Activated CD4-positive, alpha-beta memory T cell treated with anti-CD3 and anti-CD28 coated beads, Interleukin-2, amount 10 ng/mL, durations not matched to agents 7 days and 5 days (primary cell): Measurements from ENCODE around the gene COL9A3. TPM values are rescaled to one million over a fixed set of nuclear protein-coding genes. Genes with fewer than 3 reads are reported as not detected.

Source experiments
- CTCF ChIA-PET: fragments of 350-600 bp; sonication (Branson Sonifier 250); formaldehyde crosslinking; loops from one replicate; lab custom pipeline; 2021; ENCODE audit warnings: antibody characterized with exemption, inconsistent platforms; lab: Charles Lee
- POLR2A ChIA-PET: fragments of 350-600 bp; sonication (Branson Sonifier 250); formaldehyde crosslinking; loops from one replicate; lab custom pipeline; 2021; ENCODE audit warnings: antibody characterized with exemption; lab: Charles Lee
- DNase-seq: peaks from one replicate; pipeline ENCODE4 v3.0.0-alpha.2; 2020
- H3K27ac Mint-ChIP-seq: one replicate; pipeline ENCODE4 v1.8.0; 2021; ENCODE audit warnings: mild to moderate bottlenecking, mixed read lengths
- H3K27me3 Mint-ChIP-seq: one replicate; pipeline ENCODE4 v1.8.0; 2021; ENCODE audit warnings: mixed read lengths
- H3K36me3 Mint-ChIP-seq: one replicate; pipeline ENCODE4 v1.8.0; 2021; ENCODE audit warnings: low read depth, mixed read lengths
- H3K4me1 Mint-ChIP-seq: one replicate; pipeline ENCODE4 v1.8.0; 2021; ENCODE audit warnings: mixed read lengths
- H3K4me3 Mint-ChIP-seq: one replicate; pipeline ENCODE4 v1.8.0; 2021; ENCODE audit warnings: mild to moderate bottlenecking, mixed read lengths
- H3K9me3 Mint-ChIP-seq: one replicate; pipeline ENCODE4 v1.8.0; 2021; ENCODE audit warnings: mixed read lengths
- total RNA-seq, 2 experiments: library from RNA; stranded (reverse); gene quantifications; one replicate each; pipeline ENCODE4 v1.2.3, GENCODE V29; 2021

The COL9A3 gene
- total RNA-seq, 2 experiments from 2014 or later: not detected

DNA sequence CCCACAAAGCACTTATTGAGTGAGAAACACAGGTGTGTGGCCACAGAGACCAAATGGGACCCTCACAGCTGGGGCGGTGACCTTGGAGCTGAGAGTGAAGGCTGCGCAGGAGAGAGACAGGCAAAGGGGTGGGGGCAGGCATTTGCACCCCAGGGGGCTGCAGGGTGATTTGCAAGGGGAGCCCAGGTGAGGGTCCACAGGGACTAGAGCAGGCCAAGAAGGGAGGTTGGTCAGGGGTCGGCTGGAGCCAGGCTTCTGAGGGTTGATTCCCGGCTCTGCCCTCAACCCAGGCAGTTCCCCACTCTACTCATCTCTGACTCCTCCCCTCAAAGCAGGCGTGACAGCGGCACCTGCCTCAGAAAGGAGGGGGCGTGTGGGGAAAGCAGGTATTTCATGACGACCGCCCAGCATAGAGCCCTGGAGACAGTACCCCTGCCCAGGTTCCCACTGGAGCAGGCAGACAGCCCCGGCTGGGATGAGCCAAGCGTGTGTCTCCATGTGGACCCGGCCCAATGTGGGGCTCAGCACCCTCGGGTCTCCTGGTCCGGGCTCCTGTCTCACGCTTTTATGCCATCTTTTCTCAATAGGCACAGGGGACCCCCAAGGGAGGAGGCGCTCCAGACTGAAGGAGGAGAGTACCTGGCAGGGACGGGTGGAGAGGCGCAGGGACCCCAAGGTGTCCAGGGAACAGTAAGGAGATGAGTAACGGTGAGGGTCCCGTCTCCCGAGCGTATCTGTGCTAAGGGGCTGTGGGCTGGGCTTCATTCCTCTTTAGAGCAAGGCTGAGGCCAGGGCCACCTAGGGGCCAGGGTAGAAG lies 23.7 kb upstream of the COL9A3 start:
- ChIA-PET POLR2A (interaction anchor here (0.8 to 4.6 kb wide), 14 partner anchors 12 to 406 kb away, joined by 3 to 33 read pairs (median 6); partner anchors contain the start of genes OGFR, RPS21, SLCO4A1 and TCFL5), CTCF (interaction anchor here (0.8 to 4.6 kb wide), 15 partner anchors 10 to 383 kb away, joined by 3 to 24 read pairs (median 5); partner anchors contain the start of gene SLCO4A1)
- Mint-ChIP-seq H3K4me3 (peak overlapping the region; percentile 86), H3K9me3 (no peaks in the 10 kb centered on the region), H3K36me3 (peaks cover 4% of the 10 kb centered on the region), H3K27me3 (peaks cover 7% of the 10 kb centered on the region), H3K4me1 (peaks cover 35% of the 10 kb centered on the region), H3K27ac (peak overlapping the region; percentile 81)
- DNase-seq: no peak

DNA sequence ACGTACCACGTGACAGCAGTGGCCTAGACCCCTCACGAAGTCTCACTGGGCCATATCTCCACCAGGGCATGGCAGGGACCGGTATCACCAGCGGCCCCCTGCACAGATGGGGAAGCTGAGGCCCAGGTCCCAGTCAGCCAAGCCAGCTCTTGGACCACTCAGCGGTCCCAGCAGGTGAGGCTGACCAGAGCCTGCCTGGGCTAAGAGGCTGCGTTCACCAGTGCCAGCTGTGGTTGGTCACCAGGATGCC lies 23.2 kb upstream of the COL9A3 start:
- ChIA-PET POLR2A (interaction anchor here (0.8 to 4.6 kb wide), 19 partner anchors 7 to 294 kb away, joined by 3 to 33 read pairs (median 4); partner anchors contain the start of genes OGFR, SLCO4A1 and TCFL5), CTCF (interaction anchor here (0.8 to 4.6 kb wide), 14 partner anchors 10 to 177 kb away, joined by 3 to 24 read pairs (median 5); partner anchors contain the start of genes OGFR and SLCO4A1)
- Mint-ChIP-seq H3K27me3 (peaks cover 3% of the 10 kb centered on the region), H3K36me3 (peaks cover 10% of the 10 kb centered on the region), H3K27ac (peak overlapping the region; percentile 81), H3K4me3 (peak overlapping the region; percentile 86), H3K4me1 (peaks cover 39% of the 10 kb centered on the region), H3K9me3 (no peaks in the 10 kb centered on the region)
- DNase-seq: no peak

DNA sequence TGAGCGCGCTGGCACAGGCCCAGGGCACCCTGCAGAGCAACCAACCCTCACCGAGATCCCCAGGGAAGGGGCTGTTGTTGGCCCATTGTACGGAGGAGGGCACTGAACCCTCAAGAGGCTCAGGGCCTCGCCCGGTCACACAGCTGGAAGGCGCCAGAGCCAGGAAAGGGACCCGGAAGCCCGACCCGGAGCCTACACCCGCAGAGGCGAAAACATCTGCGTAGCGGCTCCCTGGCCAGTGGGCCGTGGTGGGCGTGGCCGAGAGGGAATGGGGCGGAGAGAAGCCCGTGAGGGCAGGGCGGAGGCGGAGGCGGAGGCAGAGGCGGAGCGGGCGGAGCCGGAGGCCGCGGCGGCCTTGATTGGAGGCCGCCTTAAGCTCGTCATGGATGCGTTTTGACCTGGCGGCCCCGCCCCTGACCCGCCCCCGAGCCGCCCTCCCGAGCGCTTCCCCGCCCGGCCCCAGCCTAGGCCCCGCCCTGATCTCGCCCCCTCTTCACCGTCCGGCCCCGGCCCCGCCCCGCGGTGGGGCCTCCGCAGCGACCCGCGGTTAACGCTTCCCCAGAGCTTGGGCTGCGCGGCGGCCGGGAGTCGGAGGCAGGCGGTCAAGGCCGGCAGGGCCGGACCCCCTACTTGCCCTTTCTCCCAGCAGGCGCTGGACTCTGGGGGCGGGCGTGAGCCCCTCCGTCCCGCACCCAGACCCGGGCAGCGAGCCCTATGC lies 22.7 kb upstream of the COL9A3 start:
- H3K9me3 Mint-ChIP-seq: no peaks in the 10 kb centered on the region
- peak overlapping the region; percentile 97 for H3K27ac Mint-ChIP-seq
- CTCF ChIA-PET: interaction anchor here (0.6 to 4.6 kb wide), 17 partner anchors 10 to 178 kb away, joined by 3 to 24 read pairs (median 4); partner anchors contain the start of genes OGFR and SLCO4A1
- POLR2A ChIA-PET: interaction anchor here (0.6 to 4.6 kb wide), 28 partner anchors 8 to 407 kb away, joined by 3 to 33 read pairs (median 4); partner anchors contain the start of genes OGFR, RPS21, SLCO4A1 and TCFL5
- H3K4me3 Mint-ChIP-seq: peak overlapping the region; percentile 86
- H3K36me3 Mint-ChIP-seq: peaks cover 14% of the 10 kb centered on the region
- peak; percentile 97 for DNase-seq
- peaks cover 3% of the 10 kb centered on the region for H3K27me3 Mint-ChIP-seq
- peaks cover 39% of the 10 kb centered on the region for H3K4me1 Mint-ChIP-seq

DNA sequence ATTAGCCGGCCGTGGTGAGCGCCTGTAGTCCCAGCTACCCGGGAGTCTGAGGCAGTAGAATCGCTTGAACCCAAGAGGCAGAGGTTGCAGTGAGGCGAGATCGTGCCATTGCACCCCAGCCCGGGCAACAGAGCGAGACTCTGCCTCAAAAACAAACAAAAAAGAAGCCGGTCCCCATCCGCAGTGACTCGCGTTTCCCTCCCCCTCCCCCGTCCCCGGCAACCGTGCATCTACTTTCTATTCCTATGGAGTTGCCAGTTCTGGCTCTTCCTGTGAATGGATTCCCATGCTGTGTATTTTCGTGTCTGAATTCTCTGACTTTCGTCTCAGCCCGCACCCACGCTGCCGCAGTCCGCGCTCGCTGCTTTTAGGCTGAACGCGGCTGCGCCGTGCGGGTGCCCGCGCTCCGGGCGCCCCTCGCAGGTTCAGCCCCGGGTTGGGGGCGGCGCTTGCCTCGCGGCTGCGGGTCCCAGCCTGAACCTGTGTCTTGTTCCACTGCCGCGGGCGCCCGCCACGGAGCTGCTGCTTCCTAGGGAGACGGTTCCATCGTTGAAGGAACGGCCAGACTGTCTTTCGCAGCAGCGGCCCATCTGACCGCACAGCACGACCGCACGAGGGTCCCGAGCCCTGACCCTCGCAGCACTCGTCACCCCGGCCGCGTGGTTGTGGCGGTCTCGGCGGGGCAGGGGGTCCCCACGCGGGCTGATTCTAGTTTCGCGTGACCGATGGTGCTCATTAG lies 21.7 kb upstream of the COL9A3 start:
- H3K36me3 Mint-ChIP-seq: peaks cover 25% of the 10 kb centered on the region
- no peaks in the 10 kb centered on the region for H3K9me3 Mint-ChIP-seq
- ChIA-PET CTCF (interaction anchor here (1.3 to 4.6 kb wide), 8 partner anchors 9 to 177 kb away, joined by 3 to 24 read pairs (median 5); partner anchors contain the start of genes OGFR and SLCO4A1), POLR2A (interaction anchor here (0.8 to 4.6 kb wide), 19 partner anchors 10 to 191 kb away, joined by 3 to 33 read pairs (median 4); partner anchors contain the start of genes OGFR and SLCO4A1)
- H3K27ac Mint-ChIP-seq: peak overlapping the region; percentile 97
- peak; percentile 73 for DNase-seq
- peaks cover 2% of the 10 kb centered on the region for H3K27me3 Mint-ChIP-seq
- H3K4me1 Mint-ChIP-seq: peaks cover 41% of the 10 kb centered on the region
- peak overlapping the region; percentile 86 for H3K4me3 Mint-ChIP-seq

DNA sequence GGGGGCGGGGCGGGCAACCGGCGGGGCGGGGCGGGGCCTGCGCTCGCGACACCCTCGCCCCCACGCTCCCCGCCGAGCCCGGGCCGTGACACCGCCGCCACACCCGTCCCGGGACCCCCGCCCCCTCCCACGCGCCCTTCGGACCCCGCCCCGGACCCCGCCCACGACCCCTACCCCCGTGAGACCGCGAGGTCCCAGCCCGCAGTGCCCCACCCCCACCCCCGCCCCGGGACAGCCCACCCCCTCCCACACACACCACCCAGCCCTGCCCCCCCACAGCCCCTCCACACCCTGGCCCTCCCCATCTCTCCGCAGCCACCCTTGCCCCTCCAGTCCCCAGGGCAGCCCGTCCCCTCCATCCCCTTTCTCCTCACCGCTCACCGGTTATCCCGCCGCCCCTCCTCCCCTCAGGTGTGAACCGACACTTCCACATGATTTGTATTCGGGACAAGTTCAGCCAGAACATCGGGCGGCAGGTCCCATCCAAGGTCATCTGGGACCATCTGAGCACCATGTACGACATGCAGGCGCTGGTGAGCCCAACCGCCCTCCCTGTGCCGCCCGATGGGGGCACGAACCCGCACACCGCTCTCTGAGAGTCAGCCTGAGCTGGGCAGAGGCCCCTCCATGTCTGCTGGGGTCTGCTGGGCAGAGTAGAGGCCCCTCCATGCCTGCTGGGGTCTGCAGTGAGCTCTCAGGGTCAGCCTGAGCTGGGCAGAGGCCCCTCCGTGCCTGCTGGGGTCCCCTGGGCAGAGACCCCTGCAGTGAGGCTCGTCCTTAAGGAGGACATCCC lies 20.0 kb upstream of the COL9A3 start:
- Mint-ChIP-seq H3K4me3 (peak overlapping the region; percentile 78), H3K9me3 (no peaks in the 10 kb centered on the region), H3K36me3 (peaks cover 32% of the 10 kb centered on the region), H3K27me3 (no peaks in the 10 kb centered on the region), H3K4me1 (peaks cover 35% of the 10 kb centered on the region), H3K27ac (peak overlapping the region; percentile 72)
- ChIA-PET CTCF (interaction anchor here (1.0 to 3.1 kb wide), 5 partner anchors 8 to 174 kb away, joined by 3 to 10 read pairs (median 3); partner anchors contain the start of gene OGFR), POLR2A (interaction anchor here (1.0 to 4.6 kb wide), 7 partner anchors 8 to 410 kb away, joined by 3 to 33 read pairs (median 5); partner anchors contain the start of genes OGFR, RPS21 and SLCO4A1)
- no peak for DNase-seq

- H3K4me3 Mint-ChIP-seq: peak overlapping the region; percentile 78
- H3K4me1 Mint-ChIP-seq: peaks cover 32% of the 10 kb centered on the region
- no peak for DNase-seq
- peaks cover 32% of the 10 kb centered on the region for H3K36me3 Mint-ChIP-seq
- ChIA-PET CTCF (no interaction called here), POLR2A (no interaction called here)
- no peaks in the 10 kb centered on the region for H3K9me3 Mint-ChIP-seq
- H3K27me3 Mint-ChIP-seq: no peaks in the 10 kb centered on the region
- H3K27ac Mint-ChIP-seq: peak overlapping the region; percentile 58
Observed at GRCh38 chr20:62797671-62798532, 18.9 kb upstream of the COL9A3 start.

DNA sequence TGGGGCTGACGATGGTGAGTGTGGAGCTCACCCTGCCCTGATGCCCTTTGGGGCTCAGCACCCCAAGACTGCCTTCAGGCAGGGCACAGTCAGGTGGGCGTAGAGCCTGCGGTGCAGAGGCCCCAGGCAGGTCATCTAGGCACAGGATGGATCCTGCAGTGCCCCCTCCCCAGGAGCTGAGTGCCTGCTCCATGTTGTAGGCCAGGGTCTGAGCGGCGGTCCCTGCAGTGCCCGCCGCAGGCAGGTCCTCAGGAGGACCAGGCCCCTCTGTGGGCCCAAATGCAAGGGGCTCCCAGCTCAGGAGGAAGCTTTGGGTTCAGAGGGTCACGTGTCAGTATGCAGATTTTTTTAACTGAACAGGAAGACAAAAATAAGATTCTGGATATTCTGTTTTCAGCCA lies 17.8 kb upstream of the COL9A3 start:
- DNase-seq: no peak
- H3K36me3 Mint-ChIP-seq: peaks cover 32% of the 10 kb centered on the region
- ChIA-PET CTCF (no interaction called here), POLR2A (no interaction called here)
- H3K4me3 Mint-ChIP-seq: no peak overlapping the region
- H3K27me3 Mint-ChIP-seq: no peaks in the 10 kb centered on the region
- H3K9me3 Mint-ChIP-seq: no peaks in the 10 kb centered on the region
- no peak overlapping the region for H3K27ac Mint-ChIP-seq
- peaks cover 28% of the 10 kb centered on the region for H3K4me1 Mint-ChIP-seq

- CTCF ChIA-PET: no interaction called here
- H3K9me3 Mint-ChIP-seq: no peaks in the 10 kb centered on the region
- POLR2A ChIA-PET: no interaction called here
- no peak overlapping the region for H3K4me3 Mint-ChIP-seq
- peaks cover 32% of the 10 kb centered on the region for H3K36me3 Mint-ChIP-seq
- peaks cover 31% of the 10 kb centered on the region for H3K4me1 Mint-ChIP-seq
- no peak overlapping the region for H3K27ac Mint-ChIP-seq
- no peaks in the 10 kb centered on the region for H3K27me3 Mint-ChIP-seq
- DNase-seq: no peak
Observed at GRCh38 chr20:62799459-62799858, 17.4 kb upstream of the COL9A3 start.

- DNase-seq: no peak
- Mint-ChIP-seq H3K9me3 (no peaks in the 10 kb centered on the region), H3K4me1 (peaks cover 28% of the 10 kb centered on the region), H3K27me3 (no peaks in the 10 kb centered on the region), H3K27ac (no peak overlapping the region), H3K36me3 (peaks cover 35% of the 10 kb centered on the region), H3K4me3 (no peak overlapping the region)
- POLR2A ChIA-PET: no interaction called here
- CTCF ChIA-PET: no interaction called here
Observed at GRCh38 chr20:62799873-62800272, 17.0 kb upstream of the COL9A3 start.

DNA sequence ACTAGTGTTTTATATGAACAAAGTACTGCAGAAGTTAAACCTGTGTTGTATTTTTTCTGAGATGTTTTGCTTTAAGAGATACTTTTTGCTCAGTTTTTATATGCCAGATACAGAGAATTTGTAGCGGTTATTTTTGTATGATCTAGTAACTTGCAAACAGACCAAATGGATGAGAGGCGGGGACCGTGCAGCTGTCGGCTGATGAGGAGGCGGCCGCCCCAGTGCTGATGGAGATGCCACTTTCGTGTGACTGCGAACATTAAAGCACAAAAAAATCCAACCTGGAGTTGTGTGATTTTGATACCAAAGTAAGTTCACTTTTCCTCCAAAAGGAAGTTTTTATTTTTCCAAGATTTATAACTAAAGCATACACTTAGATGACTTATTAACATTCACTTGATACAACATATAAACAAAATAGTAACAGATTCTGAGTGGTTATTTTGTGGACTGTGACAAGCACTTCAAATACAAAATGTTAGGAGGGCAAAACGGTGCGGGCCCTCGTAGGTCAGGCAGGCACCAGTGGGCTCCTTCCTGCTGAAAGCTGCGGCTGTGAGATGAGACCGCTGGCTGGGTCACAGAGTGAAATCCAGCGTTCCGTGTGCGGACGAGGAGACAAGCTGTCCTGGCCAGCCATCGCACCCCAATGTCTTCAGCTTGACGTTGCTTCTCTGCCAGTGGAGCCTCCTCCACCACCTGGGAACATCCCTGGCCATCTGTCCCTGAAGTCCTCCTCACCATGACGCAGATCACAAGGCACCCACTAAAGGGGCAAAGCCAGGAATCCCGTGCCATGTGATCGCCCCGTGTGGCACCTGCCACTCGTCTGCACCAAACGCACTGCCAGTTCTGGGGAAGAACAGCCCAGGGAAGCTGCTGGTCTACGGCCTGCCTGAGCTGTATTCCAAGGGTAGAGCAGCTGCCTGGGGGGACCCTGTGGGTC lies 16.3 kb upstream of the COL9A3 start:
- H3K4me1 Mint-ChIP-seq: peaks cover 30% of the 10 kb centered on the region
- H3K27me3 Mint-ChIP-seq: no peaks in the 10 kb centered on the region
- ChIA-PET CTCF (no interaction called here), POLR2A (no interaction called here)
- DNase-seq: no peak
- H3K27ac Mint-ChIP-seq: no peak overlapping the region
- no peaks in the 10 kb centered on the region for H3K9me3 Mint-ChIP-seq
- H3K36me3 Mint-ChIP-seq: peaks cover 35% of the 10 kb centered on the region
- H3K4me3 Mint-ChIP-seq: no peak overlapping the region
